Inferior parietal cortex (tissue), 1 donor: ENCODE data around the gene DAZAP1.

Source experiments
- DNase-seq: peaks from one replicate; pipeline ENCODE4 v3.0.0-alpha.2; 2016; ENCODE audit errors: extremely low spot score

Gene DAZAP1

GRCh38 chr19:1393841-1394240, 13.5 kb upstream of the DAZAP1 start:
- no peak for DNase-seq

GRCh38 chr19:1394252-1395193, 12.9 kb upstream of the DAZAP1 start:
- no peak for DNase-seq

GRCh38 chr19:1395194-1396018, 12.0 kb upstream of the DAZAP1 start:
- DNase-seq: no peak

GRCh38 chr19:1396019-1396767, 11.2 kb upstream of the DAZAP1 start:
- DNase-seq: no peak

GRCh38 chr19:1396768-1397679, 10.4 kb upstream of the DAZAP1 start:
- DNase-seq: no peak

GRCh38 chr19:1397838-1398237, 9.5 kb upstream of the DAZAP1 start:
- DNase-seq: no peak

GRCh38 chr19:1399079-1399478, 8.3 kb upstream of the DAZAP1 start:
- no peak for DNase-seq

GRCh38 chr19:1399745-1400144, 7.6 kb upstream of the DAZAP1 start:
- no peak for DNase-seq

- DNase-seq: no peak
Measured at GRCh38 chr19:1400281-1401137, 6.9 kb upstream of the DAZAP1 start.

GRCh38 chr19:1401138-1401888, 6.1 kb upstream of the DAZAP1 start, which contains the start of gene GAMT:
TSS of gene GAMT (minus strand) at chr19:1401542. CDS start at chr19:1401476, 66 bp downstream.
- DNase-seq: no peak

- DNase-seq: no peak
Measured at GRCh38 chr19:1401889-1402217, 5.5 kb upstream of the DAZAP1 start.

GRCh38 chr19:1402411-1403070, 4.8 kb upstream of the DAZAP1 start:
- DNase-seq: no peak

- peak; percentile 99 for DNase-seq
Measured at GRCh38 chr19:1406774-1407527, 435 bp upstream of the DAZAP1 start.

- no peak for DNase-seq
Measured at GRCh38 chr19:1408300-1409203, 1.2 kb downstream of the DAZAP1 start.

- no peak for DNase-seq
Measured at GRCh38 chr19:1409204-1410005, 2.0 kb downstream of the DAZAP1 start.
